Liver (tissue), 3 donors: ENCODE measurements around the gene KCNMA1.

Experiments used
- ATF3 ChIP-seq: IDR thresholded peaks from 2 replicates; pipeline ENCODE4 v1.6.1; 2016; ENCODE audit warnings: antibody characterized with exemption
- CTCF ChIP-seq: fragments of 150-350 bp; IDR thresholded peaks from 2 replicates; pipeline ENCODE4 v1.5.1; 2017; ENCODE audit warnings: improper control_type of control experiment, low read depth, low read length; ENCODE audit not compliant: missing input control
- FOXA1 ChIP-seq: IDR thresholded peaks from 2 replicates; pipeline ENCODE4 v1.6.1; 2016; ENCODE audit warnings: antibody characterized with exemption
- GABPA ChIP-seq, 2 donors: IDR thresholded peaks in 1 of 2; conservative IDR thresholded peaks in 1 of 2; 2 replicates each; pipeline ENCODE4 v1.6.1; 2016; ENCODE audit warnings: antibody characterized with exemption in 2 of 2, mild to moderate bottlenecking in 1 of 2, moderate library complexity in 1 of 2
- HNF4A ChIP-seq, 2 donors: conservative IDR thresholded peaks; 2 replicates each; pipeline ENCODE4 v1.6.1; 2016; ENCODE audit warnings: antibody characterized with exemption in 2 of 2, mild to moderate bottlenecking in 2 of 2
- JUND ChIP-seq, 2 donors: IDR thresholded peaks; 2 replicates each; pipeline ENCODE4 v1.6.1; 2016; ENCODE audit warnings: antibody characterized with exemption in 2 of 2
- MAX ChIP-seq: IDR thresholded peaks from 2 replicates; pipeline ENCODE4 v1.6.1; 2016; ENCODE audit warnings: antibody characterized with exemption
- RAD21 ChIP-seq, 2 donors: IDR thresholded peaks; 2 replicates each; pipeline ENCODE4 v1.6.1; 2016; ENCODE audit warnings: antibody characterized with exemption in 2 of 2, mild to moderate bottlenecking in 2 of 2
- REST ChIP-seq: IDR thresholded peaks from 2 replicates; pipeline ENCODE4 v1.6.1; 2016; ENCODE audit warnings: antibody characterized with exemption, mild to moderate bottlenecking
- RXRA ChIP-seq, 2 donors: IDR thresholded peaks; 2 replicates each; pipeline ENCODE4 v1.6.1; 2017 to 2018; ENCODE audit warnings: antibody characterized with exemption in 2 of 2, mild to moderate bottlenecking in 1 of 2
- SP1 ChIP-seq: IDR thresholded peaks from 2 replicates; pipeline ENCODE4 v1.6.1; 2018; ENCODE audit warnings: antibody characterized with exemption, mild to moderate bottlenecking
- TAF1 ChIP-seq: conservative IDR thresholded peaks from 2 replicates; pipeline ENCODE4 v1.6.1; 2016; ENCODE audit warnings: antibody characterized with exemption, mild to moderate bottlenecking
- YY1 ChIP-seq: IDR thresholded peaks from 2 replicates; pipeline ENCODE4 v1.6.1; 2016; ENCODE audit warnings: antibody characterized with exemption, mild to moderate bottlenecking
- ZBTB33 ChIP-seq: IDR thresholded peaks from 2 replicates; pipeline ENCODE4 v1.6.1; 2016; ENCODE audit warnings: antibody characterized with exemption
- donor health status: healthy.
- donor health status: healthy.

GRCh38 chr10:76993213-76993612 lies 644.4 kb downstream of the KCNMA1 start:
- no peak for TF ChIP-seq MAX
- TF ChIP-seq RAD21 (IDR thresholded peaks at IDR 0.05), result no peak
- no peak for TF ChIP-seq CTCF
- no peak for TF ChIP-seq ZBTB33
- no peak for TF ChIP-seq TAF1
- TF ChIP-seq REST, result no peak
- TF ChIP-seq ATF3, result no peak
- TF ChIP-seq JUND (IDR thresholded peaks at IDR 0.05), result no peak
- no peak for TF ChIP-seq HNF4A (conservative IDR thresholded peaks at IDR 0.05)
- TF ChIP-seq RXRA (IDR thresholded peaks at IDR 0.05), result no peak
- TF ChIP-seq GABPA (IDR thresholded peaks at IDR 0.05 in 1 of 2, conservative IDR thresholded peaks at IDR 0.05 in 1 of 2), result no peak
- TF ChIP-seq YY1, result no peak
- TF ChIP-seq FOXA1, result no peak
- no peak for TF ChIP-seq SP1
